LNCaP clone FGC (cell line): ENCODE measurements around the gene SLIT1.

Source experiments
- DNase-seq: peaks from one replicate; pipeline ENCODE4 v3.0.0-alpha.2; 2011; ENCODE audit warnings: low read depth
- H3K4me3 ChIP-seq: 2 replicates; pipeline ENCODE4 v1.5.1; 2011; ENCODE audit warnings: mild to moderate bottlenecking, low read depth, low read length, control low read depth
- TF ChIP-seq, protein P1 (sequence below): IDR thresholded peaks from 2 replicates; pipeline ENCODE4 v1.5.1; 2012; ENCODE audit warnings: mild to moderate bottlenecking; ENCODE audit not compliant: control insufficient read depth, insufficient read depth; ENCODE audit errors: extremely low read depth

Gene SLIT1

DNA sequence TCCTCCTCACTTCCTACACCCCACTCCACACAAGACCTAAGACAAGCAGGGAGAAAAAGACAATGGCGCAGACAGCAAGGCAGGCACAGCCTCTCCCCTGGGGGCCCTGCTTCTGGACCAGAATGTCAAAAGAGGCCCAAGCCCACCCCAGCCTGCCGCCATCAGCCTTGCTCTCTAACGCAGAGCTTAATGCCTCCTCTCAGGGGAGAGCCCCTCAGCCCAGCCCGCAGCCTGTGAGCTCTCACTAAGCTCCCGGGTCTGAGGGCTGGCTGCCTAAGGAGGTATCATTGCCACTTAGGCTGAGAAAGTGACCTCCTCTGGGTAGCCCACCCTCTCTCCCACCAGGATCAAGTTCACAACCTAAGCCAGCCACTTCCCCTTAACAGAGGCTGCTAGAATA is 16.7 kb downstream of the SLIT1 start:
- no peak for DNase-seq
- TF ChIP-seq, protein P1, sequence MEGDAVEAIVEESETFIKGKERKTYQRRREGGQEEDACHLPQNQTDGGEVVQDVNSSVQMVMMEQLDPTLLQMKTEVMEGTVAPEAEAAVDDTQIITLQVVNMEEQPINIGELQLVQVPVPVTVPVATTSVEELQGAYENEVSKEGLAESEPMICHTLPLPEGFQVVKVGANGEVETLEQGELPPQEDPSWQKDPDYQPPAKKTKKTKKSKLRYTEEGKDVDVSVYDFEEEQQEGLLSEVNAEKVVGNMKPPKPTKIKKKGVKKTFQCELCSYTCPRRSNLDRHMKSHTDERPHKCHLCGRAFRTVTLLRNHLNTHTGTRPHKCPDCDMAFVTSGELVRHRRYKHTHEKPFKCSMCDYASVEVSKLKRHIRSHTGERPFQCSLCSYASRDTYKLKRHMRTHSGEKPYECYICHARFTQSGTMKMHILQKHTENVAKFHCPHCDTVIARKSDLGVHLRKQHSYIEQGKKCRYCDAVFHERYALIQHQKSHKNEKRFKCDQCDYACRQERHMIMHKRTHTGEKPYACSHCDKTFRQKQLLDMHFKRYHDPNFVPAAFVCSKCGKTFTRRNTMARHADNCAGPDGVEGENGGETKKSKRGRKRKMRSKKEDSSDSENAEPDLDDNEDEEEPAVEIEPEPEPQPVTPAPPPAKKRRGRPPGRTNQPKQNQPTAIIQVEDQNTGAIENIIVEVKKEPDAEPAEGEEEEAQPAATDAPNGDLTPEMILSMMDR, result no peak

DNA sequence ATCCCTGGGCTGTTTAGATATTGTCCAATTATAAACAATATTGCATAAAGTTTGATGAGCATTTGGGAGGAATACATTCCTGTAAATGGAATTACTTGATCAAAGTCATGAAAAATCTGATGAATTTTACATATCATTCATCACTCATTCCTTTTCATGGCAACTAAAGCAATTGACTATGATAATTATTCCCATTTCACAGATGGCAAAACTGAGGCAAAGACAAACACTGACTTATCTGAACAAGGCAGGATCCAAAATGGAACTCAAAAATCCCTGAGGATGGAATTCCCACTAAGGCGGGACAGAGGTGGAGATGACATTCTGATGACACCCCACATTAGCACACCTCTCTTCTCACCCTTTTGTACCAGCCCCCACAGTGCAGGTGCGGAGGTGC is 17.1 kb downstream of the SLIT1 start:
- TF ChIP-seq, protein P1, result no peak

More for the DNA sequence above, 16.7 kb downstream of the SLIT1 start:
- H3K4me3 ChIP-seq, result no peak overlapping the region

DNA sequence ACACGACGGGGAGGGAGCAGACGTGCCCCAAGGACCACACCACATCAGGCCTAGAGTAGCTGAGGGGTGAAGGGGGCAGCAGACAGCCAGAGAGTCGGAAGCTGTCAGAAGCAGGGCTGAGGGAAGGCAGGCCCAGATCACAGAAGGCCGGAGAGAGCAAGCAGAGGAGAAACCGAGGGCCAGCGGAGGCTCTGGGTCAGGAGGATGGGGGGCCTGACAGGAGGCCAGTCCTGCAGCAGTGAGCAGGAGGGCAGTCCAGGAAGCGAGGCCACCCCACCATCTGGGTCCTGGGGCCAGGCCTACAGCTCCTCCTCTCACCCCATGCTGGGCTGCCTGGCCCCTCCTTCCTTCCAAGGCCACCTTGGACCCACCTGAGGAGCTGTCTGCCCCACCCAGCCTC is 20.3 kb downstream of the SLIT1 start:
- TF ChIP-seq, protein P1, result no peak
- H3K4me3 ChIP-seq, result no peak overlapping the region
- no peak for DNase-seq

More for the DNA sequence above, 17.1 kb downstream of the SLIT1 start:
- no peak for DNase-seq
- no peak overlapping the region for H3K4me3 ChIP-seq

DNA sequence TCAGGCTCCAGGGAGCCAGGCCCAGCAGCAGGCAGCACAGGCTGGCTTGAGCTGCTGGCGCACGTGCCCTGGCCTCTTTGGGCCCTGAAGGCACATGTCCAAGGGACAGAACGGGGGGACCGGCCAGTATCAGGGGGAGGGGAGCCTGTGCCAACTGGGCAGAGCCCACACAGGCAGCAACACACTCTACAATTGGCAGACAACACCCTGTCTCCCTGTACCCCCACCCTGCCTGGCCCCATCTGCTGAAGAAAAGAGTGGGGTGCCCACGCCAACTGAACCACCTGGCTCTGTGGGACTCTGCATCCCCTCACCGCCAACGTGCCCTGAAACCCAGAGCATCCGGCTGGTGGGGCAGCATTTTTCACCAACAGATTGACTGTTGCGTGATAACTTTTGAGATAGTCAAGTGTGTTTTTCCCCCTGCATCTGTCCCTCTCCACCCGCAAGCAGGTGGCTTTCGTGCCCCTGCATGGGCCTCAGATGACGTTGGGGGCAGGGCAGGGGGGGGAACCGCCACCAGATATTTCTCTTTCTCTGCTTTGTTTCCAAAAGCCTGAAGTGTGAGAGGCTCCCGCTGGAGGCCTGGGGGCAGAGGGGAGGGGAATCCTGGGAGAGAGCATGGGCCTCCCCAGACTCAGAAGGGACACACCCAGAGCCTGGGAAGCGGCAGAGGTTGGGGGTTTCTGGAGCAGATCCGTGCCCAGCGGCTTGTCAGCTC is 21.8 kb downstream of the SLIT1 start:
- no peak overlapping the region for H3K4me3 ChIP-seq
- TF ChIP-seq, protein P1, result no peak
- DNase-seq, result no peak

DNA sequence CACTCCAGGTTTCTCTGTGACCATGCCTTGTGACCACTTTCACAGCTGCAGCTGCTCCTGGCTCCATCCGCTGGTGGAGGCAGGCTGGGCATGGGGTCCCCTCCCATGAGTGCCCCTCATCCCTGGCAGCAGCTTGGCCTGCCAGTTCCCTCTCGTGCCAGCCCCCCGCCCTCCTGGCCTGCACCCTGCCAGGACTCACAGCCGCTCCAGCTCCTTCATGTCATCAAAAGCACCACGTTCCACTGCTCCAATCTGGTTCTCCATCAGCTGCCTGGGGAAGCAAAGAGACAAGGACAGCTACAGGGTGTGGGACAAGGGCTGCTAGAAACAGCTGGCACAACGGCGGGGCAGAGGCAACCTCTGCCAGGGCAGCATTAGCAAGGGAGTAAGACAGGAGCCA is 22.6 kb downstream of the SLIT1 start:
- TF ChIP-seq, protein P1, result no peak

DNA sequence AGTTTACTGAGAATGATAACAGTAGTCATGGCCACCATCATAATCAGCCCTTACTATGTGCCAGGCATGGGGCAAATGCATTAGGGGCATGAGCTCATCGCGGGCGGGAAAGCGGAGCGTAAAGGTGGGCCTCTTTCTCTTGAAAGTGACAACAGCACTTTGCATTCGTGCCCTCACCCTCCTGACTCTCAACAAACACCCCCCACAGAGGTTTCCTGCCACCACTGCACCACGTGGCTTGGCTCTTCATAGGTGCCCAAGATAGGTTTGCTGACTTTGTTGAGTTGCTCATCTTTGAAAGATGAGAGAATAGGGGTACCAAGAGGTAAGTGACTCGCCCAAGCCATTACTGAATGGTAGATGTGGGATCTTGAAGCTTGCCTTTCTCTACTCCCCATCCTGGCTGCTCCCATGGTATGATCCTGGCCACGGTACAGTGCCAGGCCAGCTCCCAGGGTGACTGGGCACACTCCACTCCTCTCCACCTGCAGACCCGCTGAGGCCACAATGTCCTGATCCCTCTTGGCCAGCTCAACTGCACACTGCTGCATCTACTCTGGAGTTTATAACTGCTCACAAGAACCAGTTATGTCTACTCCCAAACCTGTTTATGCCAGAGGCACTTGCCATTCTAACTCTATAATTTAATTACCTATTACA is 26.0 kb downstream of the SLIT1 start:
- no peak overlapping the region for H3K4me3 ChIP-seq
- DNase-seq, result no peak
- TF ChIP-seq, protein P1, result no peak

More for the DNA sequence above, 22.6 kb downstream of the SLIT1 start:
- no peak overlapping the region for H3K4me3 ChIP-seq
- no peak for DNase-seq
